ENCODE results near the gene PPP1R16B. TPM values are rescaled to one million over a fixed set of nuclear protein-coding genes. Genes with fewer than 3 reads are reported as not detected.

PPP1R16B gene
- polyA plus RNA-seq, 1 donor from 2014 or later = 1.9 TPM

DNA sequence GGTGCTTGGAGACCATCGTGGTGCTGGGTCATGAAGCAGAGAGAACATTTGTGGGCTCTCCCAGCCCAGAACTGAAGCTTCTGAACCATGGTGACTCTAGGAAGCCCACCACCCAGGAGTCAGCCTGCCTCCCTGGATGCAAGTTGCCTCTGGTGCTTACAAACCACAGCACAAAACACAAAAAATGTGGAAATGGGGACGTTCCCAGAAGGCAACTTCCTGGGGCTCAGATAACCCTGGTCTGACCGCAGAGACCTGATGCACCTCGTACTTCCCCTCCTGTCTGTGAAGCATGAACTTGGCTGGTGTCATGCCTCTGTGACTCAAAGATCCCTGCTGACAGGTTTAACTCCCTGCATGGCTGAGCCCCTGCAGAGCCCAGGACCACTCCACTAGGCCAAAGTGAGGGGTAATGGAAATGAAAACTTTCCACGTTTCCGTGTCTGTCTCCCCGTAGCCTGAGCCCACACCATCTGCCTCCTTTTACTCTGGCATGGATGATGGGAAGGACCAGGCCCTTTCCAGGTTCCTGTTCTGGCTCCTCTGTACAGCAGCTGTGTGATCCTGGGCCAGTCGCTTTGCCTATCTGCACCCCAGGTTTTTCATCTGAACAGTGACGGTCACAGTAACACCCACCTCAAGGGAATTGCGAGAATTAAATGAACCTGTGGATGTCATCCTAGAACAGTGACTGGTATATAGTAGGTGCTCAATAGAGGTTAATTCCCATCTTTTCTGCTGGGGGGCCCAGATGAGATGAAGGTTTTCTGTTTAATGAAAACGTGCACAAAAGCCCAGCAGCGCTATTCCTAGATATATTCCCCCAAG lies 57.7 kb downstream of the PPP1R16B start:
- Histone ChIP-seq H3K9me2 (ENCODE audit: insufficient read depth, low read length) (no peaks in the 10 kb centered on the region), H3K27me3 (ENCODE audit: insufficient read depth, low read depth, low read length) (no peaks in the 10 kb centered on the region), H2AFZ (ENCODE audit: low read depth, low read length) (no peak overlapping the region), H4K20me1 (ENCODE audit: insufficient read depth) (no peaks in the 10 kb centered on the region), H3K27ac (ENCODE audit: low read length) (no peak overlapping the region), H3K4me3 (ENCODE audit: low read length) (no peak overlapping the region), H3K36me3 (ENCODE audit: insufficient read depth, low read length) (no peaks in the 10 kb centered on the region), H3K79me2 (replicated peaks; ENCODE audit: insufficient read depth, low read length) (no peaks in the 10 kb centered on the region), H3K9me3 (ENCODE audit: low read length) (no peaks in the 10 kb centered on the region), H3F3A (ENCODE audit: insufficient read depth, low read length, poor library complexity, severe bottlenecking) (no peaks in the 10 kb centered on the region), H3K9ac (ENCODE audit: low read length) (no peak overlapping the region), H3K4me2 (ENCODE audit: low read length) (no peak overlapping the region)
- no peak for TF ChIP-seq MXI1 (conservative IDR thresholded peaks at IDR 0.05; ENCODE audit: poor library complexity, severe bottlenecking)
- TF ChIP-seq, protein P1, sequence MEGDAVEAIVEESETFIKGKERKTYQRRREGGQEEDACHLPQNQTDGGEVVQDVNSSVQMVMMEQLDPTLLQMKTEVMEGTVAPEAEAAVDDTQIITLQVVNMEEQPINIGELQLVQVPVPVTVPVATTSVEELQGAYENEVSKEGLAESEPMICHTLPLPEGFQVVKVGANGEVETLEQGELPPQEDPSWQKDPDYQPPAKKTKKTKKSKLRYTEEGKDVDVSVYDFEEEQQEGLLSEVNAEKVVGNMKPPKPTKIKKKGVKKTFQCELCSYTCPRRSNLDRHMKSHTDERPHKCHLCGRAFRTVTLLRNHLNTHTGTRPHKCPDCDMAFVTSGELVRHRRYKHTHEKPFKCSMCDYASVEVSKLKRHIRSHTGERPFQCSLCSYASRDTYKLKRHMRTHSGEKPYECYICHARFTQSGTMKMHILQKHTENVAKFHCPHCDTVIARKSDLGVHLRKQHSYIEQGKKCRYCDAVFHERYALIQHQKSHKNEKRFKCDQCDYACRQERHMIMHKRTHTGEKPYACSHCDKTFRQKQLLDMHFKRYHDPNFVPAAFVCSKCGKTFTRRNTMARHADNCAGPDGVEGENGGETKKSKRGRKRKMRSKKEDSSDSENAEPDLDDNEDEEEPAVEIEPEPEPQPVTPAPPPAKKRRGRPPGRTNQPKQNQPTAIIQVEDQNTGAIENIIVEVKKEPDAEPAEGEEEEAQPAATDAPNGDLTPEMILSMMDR (IDR thresholded peaks at IDR 0.05; ENCODE audit: poor library complexity, severe bottlenecking) = no peak
- no peak for TF ChIP-seq EP300 (conservative IDR thresholded peaks at IDR 0.05; ENCODE audit: poor library complexity, severe bottlenecking)
- no peak for TF ChIP-seq RAD21 (conservative IDR thresholded peaks at IDR 0.05)
- TF ChIP-seq TAF1 (IDR thresholded peaks at IDR 0.05; ENCODE audit: low read depth) = no peak
- TF ChIP-seq EZH2 (IDR thresholded peaks at IDR 0.05; ENCODE audit: borderline replicate concordance, insufficient read depth, low read length, poor library complexity, severe bottlenecking) = no peak
- TF ChIP-seq, protein P2, sequence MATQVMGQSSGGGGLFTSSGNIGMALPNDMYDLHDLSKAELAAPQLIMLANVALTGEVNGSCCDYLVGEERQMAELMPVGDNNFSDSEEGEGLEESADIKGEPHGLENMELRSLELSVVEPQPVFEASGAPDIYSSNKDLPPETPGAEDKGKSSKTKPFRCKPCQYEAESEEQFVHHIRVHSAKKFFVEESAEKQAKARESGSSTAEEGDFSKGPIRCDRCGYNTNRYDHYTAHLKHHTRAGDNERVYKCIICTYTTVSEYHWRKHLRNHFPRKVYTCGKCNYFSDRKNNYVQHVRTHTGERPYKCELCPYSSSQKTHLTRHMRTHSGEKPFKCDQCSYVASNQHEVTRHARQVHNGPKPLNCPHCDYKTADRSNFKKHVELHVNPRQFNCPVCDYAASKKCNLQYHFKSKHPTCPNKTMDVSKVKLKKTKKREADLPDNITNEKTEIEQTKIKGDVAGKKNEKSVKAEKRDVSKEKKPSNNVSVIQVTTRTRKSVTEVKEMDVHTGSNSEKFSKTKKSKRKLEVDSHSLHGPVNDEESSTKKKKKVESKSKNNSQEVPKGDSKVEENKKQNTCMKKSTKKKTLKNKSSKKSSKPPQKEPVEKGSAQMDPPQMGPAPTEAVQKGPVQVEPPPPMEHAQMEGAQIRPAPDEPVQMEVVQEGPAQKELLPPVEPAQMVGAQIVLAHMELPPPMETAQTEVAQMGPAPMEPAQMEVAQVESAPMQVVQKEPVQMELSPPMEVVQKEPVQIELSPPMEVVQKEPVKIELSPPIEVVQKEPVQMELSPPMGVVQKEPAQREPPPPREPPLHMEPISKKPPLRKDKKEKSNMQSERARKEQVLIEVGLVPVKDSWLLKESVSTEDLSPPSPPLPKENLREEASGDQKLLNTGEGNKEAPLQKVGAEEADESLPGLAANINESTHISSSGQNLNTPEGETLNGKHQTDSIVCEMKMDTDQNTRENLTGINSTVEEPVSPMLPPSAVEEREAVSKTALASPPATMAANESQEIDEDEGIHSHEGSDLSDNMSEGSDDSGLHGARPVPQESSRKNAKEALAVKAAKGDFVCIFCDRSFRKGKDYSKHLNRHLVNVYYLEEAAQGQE (IDR thresholded peaks at IDR 0.05; ENCODE audit: borderline replicate concordance) = no peak
- TF ChIP-seq SMC3 (conservative IDR thresholded peaks at IDR 0.05; ENCODE audit: poor library complexity) = no peak
- no peak for TF ChIP-seq POLR2AphosphoS5 (IDR thresholded peaks at IDR 0.05)

GRCh38 chr20:38864662-38865061 lies 59.2 kb downstream of the PPP1R16B start:
- H3K27ac ChIP-seq (ENCODE audit: low read length) = no peak overlapping the region
- TF ChIP-seq EP300 (conservative IDR thresholded peaks at IDR 0.05; ENCODE audit: poor library complexity, severe bottlenecking) (no peak), EZH2 (IDR thresholded peaks at IDR 0.05; ENCODE audit: borderline replicate concordance, insufficient read depth, low read length, poor library complexity, severe bottlenecking) (no peak), MXI1 (conservative IDR thresholded peaks at IDR 0.05; ENCODE audit: poor library complexity, severe bottlenecking) (no peak), SMC3 (conservative IDR thresholded peaks at IDR 0.05; ENCODE audit: poor library complexity) (no peak), TAF1 (IDR thresholded peaks at IDR 0.05; ENCODE audit: low read depth) (no peak), RAD21 (conservative IDR thresholded peaks at IDR 0.05) (no peak), POLR2AphosphoS5 (IDR thresholded peaks at IDR 0.05) (no peak)
- TF ChIP-seq, protein P1 (IDR thresholded peaks at IDR 0.05; ENCODE audit: poor library complexity, severe bottlenecking) = no peak
- TF ChIP-seq, protein P2 (IDR thresholded peaks at IDR 0.05; ENCODE audit: borderline replicate concordance) = no peak

More at GRCh38 chr20:38864662-38865061, 59.2 kb downstream of the PPP1R16B start:
- H3K27me3 ChIP-seq (ENCODE audit: insufficient read depth, low read depth, low read length) = no peaks in the 10 kb centered on the region
- H3K36me3 ChIP-seq (ENCODE audit: insufficient read depth, low read length) = no peaks in the 10 kb centered on the region
- no peaks in the 10 kb centered on the region for H3F3A ChIP-seq (ENCODE audit: insufficient read depth, low read length, poor library complexity, severe bottlenecking)
- H3K4me2 ChIP-seq (ENCODE audit: low read length) = no peak overlapping the region
- H4K20me1 ChIP-seq (ENCODE audit: insufficient read depth) = no peaks in the 10 kb centered on the region
- no peak overlapping the region for H3K4me3 ChIP-seq (ENCODE audit: low read length)
- no peak overlapping the region for H3K9ac ChIP-seq (ENCODE audit: low read length)
- no peaks in the 10 kb centered on the region for H3K9me3 ChIP-seq (ENCODE audit: low read length)
- no peak overlapping the region for H2AFZ ChIP-seq (ENCODE audit: low read depth, low read length)
- H3K9me2 ChIP-seq (ENCODE audit: insufficient read depth, low read length) = no peaks in the 10 kb centered on the region
- no peaks in the 10 kb centered on the region for H3K79me2 ChIP-seq (replicated peaks; ENCODE audit: insufficient read depth, low read length)
